Hippocampal formation (tissue), 2 donors: ENCODE data around the gene ATXN3.

Experiments used
- DNase-seq, 2 donors: peaks; one replicate each; lab custom pipeline; 2025; lab: John Stamatoyannopoulos, UW

The ATXN3 gene

GRCh38 chr14:92009604-92010003 lies 96.8 kb downstream of the ATXN3 start:
- no peak for DNase-seq
